Central memory CD8-positive, alpha-beta T cell (primary cell): ENCODE data around the gene PLEKHA8.

ENCODE experiments used
- ATAC-seq: fragments of 150-1000 bp; cut with Tn5 transposase; replicated peaks from 2 replicates; pipeline ENCODE4 v1.10.0; 2022; ENCODE audit warnings: mild to moderate bottlenecking, moderate FRiP score, moderate number of reproducible peaks; ENCODE audit not compliant: poor library complexity, severe bottlenecking; ENCODE audit errors: extremely low read depth
- DNase-seq, 2 donors: peaks; one replicate each; pipeline ENCODE4 v3.0.0; 2021; ENCODE audit warnings: low spot score in 2 of 2
- H3K27ac Mint-ChIP-seq: one replicate; pipeline ENCODE4 v1.8.0; 2022; ENCODE audit warnings: low read depth, mild to moderate bottlenecking, moderate library complexity, mixed read lengths
- H3K27me3 Mint-ChIP-seq: one replicate; pipeline ENCODE4 v1.8.0; 2022; ENCODE audit warnings: mixed read lengths
- H3K36me3 Mint-ChIP-seq: one replicate; pipeline ENCODE4 v1.8.0; 2022; ENCODE audit warnings: mild to moderate bottlenecking, moderate library complexity, mixed read lengths; ENCODE audit not compliant: insufficient read depth
- H3K4me1 Mint-ChIP-seq: one replicate; pipeline ENCODE4 v1.8.0; 2022; ENCODE audit warnings: mixed read lengths
- H3K4me3 Mint-ChIP-seq: one replicate; pipeline ENCODE4 v1.8.0; 2022; ENCODE audit warnings: mild to moderate bottlenecking, moderate library complexity, mixed read lengths
- H3K9me3 Mint-ChIP-seq: one replicate; pipeline ENCODE4 v1.8.0; 2022; ENCODE audit warnings: mixed read lengths

Gene PLEKHA8

GRCh38 chr7:30001998-30002397 is 26.2 kb upstream of the PLEKHA8 start:
- H3K27ac Mint-ChIP-seq: no peak overlapping the region
- no peaks in the 10 kb centered on the region for H3K4me1 Mint-ChIP-seq
- H3K4me3 Mint-ChIP-seq: no peak overlapping the region
- ATAC-seq (no peak), DNase-seq (no peak)
- no peaks in the 10 kb centered on the region for H3K9me3 Mint-ChIP-seq
- peaks cover 50% of the 10 kb centered on the region for H3K27me3 Mint-ChIP-seq
- H3K36me3 Mint-ChIP-seq: peaks cover 1% of the 10 kb centered on the region

- DNase-seq (no peak), ATAC-seq (no peak)
- H3K4me3 Mint-ChIP-seq: no peak overlapping the region
- H3K9me3 Mint-ChIP-seq: no peaks in the 10 kb centered on the region
- no peak overlapping the region for H3K27ac Mint-ChIP-seq
- H3K27me3 Mint-ChIP-seq: peaks cover 41% of the 10 kb centered on the region
- no peaks in the 10 kb centered on the region for H3K4me1 Mint-ChIP-seq
- H3K36me3 Mint-ChIP-seq: no peaks in the 10 kb centered on the region
Measured at GRCh38 chr7:30003098-30003497, 25.1 kb upstream of the PLEKHA8 start.

GRCh38 chr7:30005464-30005863 is 22.7 kb upstream of the PLEKHA8 start:
- Mint-ChIP-seq H3K36me3 (no peaks in the 10 kb centered on the region), H3K27ac (no peak overlapping the region), H3K27me3 (peaks cover 17% of the 10 kb centered on the region), H3K4me3 (no peak overlapping the region), H3K9me3 (no peaks in the 10 kb centered on the region), H3K4me1 (no peaks in the 10 kb centered on the region)
- no peak for ATAC-seq
- no peak for DNase-seq

GRCh38 chr7:30010021-30010420 is 18.2 kb upstream of the PLEKHA8 start:
- ATAC-seq (no peak), DNase-seq (no peak)
- Mint-ChIP-seq H3K27me3 (peaks cover 9% of the 10 kb centered on the region), H3K27ac (no peak overlapping the region), H3K36me3 (peaks cover 1% of the 10 kb centered on the region), H3K4me3 (no peak overlapping the region), H3K4me1 (no peaks in the 10 kb centered on the region), H3K9me3 (no peaks in the 10 kb centered on the region)

- no peaks in the 10 kb centered on the region for H3K27me3 Mint-ChIP-seq
- no peaks in the 10 kb centered on the region for H3K4me1 Mint-ChIP-seq
- DNase-seq (no peak), ATAC-seq (no peak)
- no peaks in the 10 kb centered on the region for H3K9me3 Mint-ChIP-seq
- no peak overlapping the region for H3K27ac Mint-ChIP-seq
- H3K4me3 Mint-ChIP-seq: no peak overlapping the region
- peaks cover 3% of the 10 kb centered on the region for H3K36me3 Mint-ChIP-seq
Measured at GRCh38 chr7:30012757-30013156, 15.5 kb upstream of the PLEKHA8 start.

GRCh38 chr7:30018451-30018850 is 9.8 kb upstream of the PLEKHA8 start:
- Mint-ChIP-seq H3K9me3 (no peaks in the 10 kb centered on the region), H3K4me3 (no peak overlapping the region), H3K4me1 (peaks cover 5% of the 10 kb centered on the region), H3K27me3 (no peaks in the 10 kb centered on the region), H3K27ac (no peak overlapping the region), H3K36me3 (peaks cover 4% of the 10 kb centered on the region)
- DNase-seq (no peak), ATAC-seq (no peak)

GRCh38 chr7:30019387-30019786 is 8.8 kb upstream of the PLEKHA8 start:
- Mint-ChIP-seq H3K4me1 (peaks cover 11% of the 10 kb centered on the region), H3K27ac (no peak overlapping the region)
- ATAC-seq: no peak

GRCh38 chr7:30019960-30020359 is 8.3 kb upstream of the PLEKHA8 start:
- Mint-ChIP-seq H3K27ac (no peak overlapping the region), H3K9me3 (no peaks in the 10 kb centered on the region)
- ATAC-seq: no peak

More at GRCh38 chr7:30019387-30019786, 8.8 kb upstream of the PLEKHA8 start:
- no peaks in the 10 kb centered on the region for H3K9me3 Mint-ChIP-seq
- no peak overlapping the region for H3K4me3 Mint-ChIP-seq
- no peak for DNase-seq
- peaks cover 3% of the 10 kb centered on the region for H3K36me3 Mint-ChIP-seq
- H3K27me3 Mint-ChIP-seq: no peaks in the 10 kb centered on the region

GRCh38 chr7:30020535-30020934 is 7.7 kb upstream of the PLEKHA8 start:
- Mint-ChIP-seq H3K27me3 (no peaks in the 10 kb centered on the region), H3K36me3 (peaks cover 3% of the 10 kb centered on the region), H3K27ac (no peak overlapping the region), H3K4me1 (peaks cover 19% of the 10 kb centered on the region), H3K4me3 (no peak overlapping the region), H3K9me3 (no peaks in the 10 kb centered on the region)
- ATAC-seq (no peak), DNase-seq (no peak)

More at GRCh38 chr7:30019960-30020359, 8.3 kb upstream of the PLEKHA8 start:
- H3K4me3 Mint-ChIP-seq: no peak overlapping the region
- peaks cover 3% of the 10 kb centered on the region for H3K36me3 Mint-ChIP-seq
- no peak for DNase-seq
- no peaks in the 10 kb centered on the region for H3K27me3 Mint-ChIP-seq
- H3K4me1 Mint-ChIP-seq: peaks cover 13% of the 10 kb centered on the region

- Mint-ChIP-seq H3K27ac (no peak overlapping the region), H3K4me1 (peaks cover 36% of the 10 kb centered on the region), H3K9me3 (no peaks in the 10 kb centered on the region), H3K27me3 (no peaks in the 10 kb centered on the region), H3K36me3 (peaks cover 4% of the 10 kb centered on the region), H3K4me3 (no peak overlapping the region)
- ATAC-seq (no peak), DNase-seq (no peak)
Measured at GRCh38 chr7:30022991-30023390, 5.2 kb upstream of the PLEKHA8 start.

- DNase-seq (no peak), ATAC-seq (no peak)
- no peaks in the 10 kb centered on the region for H3K9me3 Mint-ChIP-seq
- no peaks in the 10 kb centered on the region for H3K27me3 Mint-ChIP-seq
- H3K4me3 Mint-ChIP-seq: no peak overlapping the region
- no peak overlapping the region for H3K27ac Mint-ChIP-seq
- peaks cover 36% of the 10 kb centered on the region for H3K4me1 Mint-ChIP-seq
- peaks cover 4% of the 10 kb centered on the region for H3K36me3 Mint-ChIP-seq
Measured at GRCh38 chr7:30023524-30023923, 4.7 kb upstream of the PLEKHA8 start.

- no peak within 1 kb of the TSS for H3K4me3 Mint-ChIP-seq
- H3K9me3 Mint-ChIP-seq: no peaks in the 10 kb centered on the region
- DNase-seq (peak; percentile 81 to 83), ATAC-seq (peak; percentile 86)
- H3K36me3 Mint-ChIP-seq: peaks cover 8% of the 10 kb centered on the region
- H3K4me1 Mint-ChIP-seq: peaks cover 36% of the 10 kb centered on the region
- H3K27ac Mint-ChIP-seq: peak within 1 kb of the TSS; percentile 85
- H3K27me3 Mint-ChIP-seq: no peaks in the 10 kb centered on the region
Measured at GRCh38 chr7:30026229-30027064, 1.8 kb upstream of the PLEKHA8 start, which contains the start of gene FKBP14. TSS of gene FKBP14 (minus strand) at chr7:30026702. CDS start at chr7:30026508, 194 bp downstream.

- no peaks in the 10 kb centered on the region for H3K27me3 Mint-ChIP-seq
- ATAC-seq (peak; percentile 45), DNase-seq (no peak)
- no peaks in the 10 kb centered on the region for H3K9me3 Mint-ChIP-seq
- peaks cover 36% of the 10 kb centered on the region for H3K4me1 Mint-ChIP-seq
- peaks cover 7% of the 10 kb centered on the region for H3K36me3 Mint-ChIP-seq
- H3K27ac Mint-ChIP-seq: peak overlapping the region; percentile 85
- H3K4me3 Mint-ChIP-seq: no peak overlapping the region
Measured at GRCh38 chr7:30027065-30027456, 1.2 kb upstream of the PLEKHA8 start.
